HG02763 (cell line): ENCODE data around the gene DAAM1.
A peak's percentile ranks its signal among the peaks of the same experiment; 100 is the strongest.

Experiments
- ATAC-seq: cut with Tn5 transposase; IDR thresholded peaks from one replicate; pipeline ENCODE4 v1.9.1; 2021; ENCODE audit warnings: mild to moderate bottlenecking, moderate library complexity; ENCODE audit not compliant: unreplicated experiment

DAAM1 gene

DNA sequence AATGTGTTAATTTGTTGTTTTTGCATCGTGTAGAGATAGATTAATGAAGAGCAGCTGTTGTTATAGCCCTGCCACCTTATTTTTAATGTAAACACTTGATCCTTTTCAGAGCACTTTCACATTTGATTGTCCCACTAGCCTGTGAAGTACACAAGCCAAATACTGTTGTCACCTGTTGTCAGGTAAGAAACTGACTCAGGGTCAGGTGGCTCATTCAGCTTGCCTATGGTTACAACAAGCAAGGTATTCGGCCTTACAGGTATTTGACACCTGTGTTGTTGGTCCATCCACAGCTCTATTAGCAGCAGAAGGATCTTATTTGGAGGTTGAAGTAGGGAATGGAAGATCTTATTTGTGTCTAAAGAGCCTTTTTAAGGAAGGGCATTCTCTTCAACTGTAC, 167.8 kb downstream of the DAAM1 start:
- ATAC-seq: peak; percentile 17

DNA sequence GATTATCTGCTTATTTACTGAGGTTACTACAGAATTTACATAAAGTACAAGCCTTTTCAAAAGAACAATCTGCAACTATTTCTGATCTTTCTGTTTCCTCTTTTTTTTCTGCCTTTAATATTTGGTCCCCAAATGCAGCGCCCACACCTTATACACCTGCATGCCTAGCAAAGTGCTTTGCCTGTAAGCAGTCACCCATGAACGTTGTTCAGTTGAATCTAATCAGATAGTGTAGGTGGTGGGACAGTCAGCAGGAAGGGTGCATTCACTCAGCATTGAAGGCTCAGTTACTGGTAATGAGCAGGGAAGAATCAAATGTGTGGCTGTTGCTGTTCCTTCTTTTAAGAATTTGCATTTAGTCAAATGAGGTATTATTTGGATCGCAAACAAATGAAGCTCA, 168.3 kb downstream of the DAAM1 start:
- ATAC-seq: peak; percentile 74

DNA sequence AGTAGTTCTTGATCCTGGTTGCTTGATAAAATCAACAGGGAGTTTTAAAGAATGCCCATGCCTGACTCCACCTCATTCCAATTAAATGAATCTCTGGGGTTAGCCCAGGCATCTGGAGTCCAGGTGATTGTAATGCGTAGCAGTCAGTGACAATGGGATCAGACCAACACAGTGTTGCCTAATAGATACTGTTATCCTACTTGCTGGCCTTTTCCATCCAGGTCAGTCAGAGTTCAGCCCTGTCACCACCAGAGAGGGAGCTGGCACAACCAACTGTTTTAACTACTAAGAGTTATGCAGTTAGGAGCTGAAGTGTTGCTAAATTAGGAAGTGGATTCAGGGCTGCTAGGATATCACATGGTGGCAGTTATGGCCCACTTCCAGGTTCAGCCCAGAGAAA, 169.6 kb downstream of the DAAM1 start:
- ATAC-seq: no peak

DNA sequence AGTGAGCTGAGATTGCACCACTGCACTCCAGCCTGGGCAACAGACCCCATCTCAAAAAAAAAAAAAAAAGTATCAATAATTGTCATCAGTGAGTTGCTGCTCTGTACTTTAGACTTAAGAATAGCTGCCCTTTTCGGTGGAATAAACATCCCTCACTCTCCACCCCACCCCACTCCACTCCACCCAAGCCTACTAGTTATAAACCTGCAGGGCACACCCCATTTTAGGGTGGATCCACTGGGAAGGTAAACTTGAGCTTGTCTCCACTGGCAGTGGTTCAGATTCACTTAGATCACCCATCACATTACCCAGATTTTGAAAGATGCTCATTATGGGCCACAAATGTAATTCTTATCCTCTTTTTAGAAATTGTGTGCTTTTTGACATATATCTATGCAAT, 170.3 kb downstream of the DAAM1 start:
- no peak for ATAC-seq

DNA sequence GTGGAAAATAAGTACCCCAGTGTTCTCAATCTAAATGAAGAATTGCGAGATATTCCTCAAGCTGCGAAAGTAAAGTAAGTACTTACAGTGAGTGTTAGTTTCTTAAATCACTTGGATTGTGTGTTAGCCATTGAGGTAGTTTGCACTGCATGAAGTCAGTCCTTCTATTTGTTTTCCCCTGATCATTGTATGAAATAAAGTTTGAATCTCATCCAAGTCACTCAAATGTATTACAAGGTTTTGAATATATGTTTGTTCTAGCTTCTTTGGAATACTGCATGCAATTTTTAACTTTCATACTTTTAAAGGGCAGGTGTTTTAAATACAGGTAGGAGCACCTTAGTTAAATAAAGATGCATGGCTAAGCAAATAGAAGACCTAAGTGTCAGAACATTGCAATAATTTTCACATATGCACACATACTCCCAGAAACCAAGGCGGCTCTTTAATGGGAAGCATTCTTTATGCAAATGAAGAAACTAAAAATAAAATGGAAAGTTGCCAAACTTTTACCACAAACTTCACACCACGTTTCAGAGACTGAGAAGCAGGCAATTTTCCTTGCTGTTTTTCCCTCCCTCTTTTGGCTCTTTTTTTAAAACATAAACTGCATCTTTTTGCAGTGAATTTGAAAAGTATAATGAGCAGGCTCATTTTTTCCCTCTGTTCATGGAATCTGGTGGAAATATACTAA, 171.1 kb downstream of the DAAM1 start:
- ATAC-seq: no peak

DNA sequence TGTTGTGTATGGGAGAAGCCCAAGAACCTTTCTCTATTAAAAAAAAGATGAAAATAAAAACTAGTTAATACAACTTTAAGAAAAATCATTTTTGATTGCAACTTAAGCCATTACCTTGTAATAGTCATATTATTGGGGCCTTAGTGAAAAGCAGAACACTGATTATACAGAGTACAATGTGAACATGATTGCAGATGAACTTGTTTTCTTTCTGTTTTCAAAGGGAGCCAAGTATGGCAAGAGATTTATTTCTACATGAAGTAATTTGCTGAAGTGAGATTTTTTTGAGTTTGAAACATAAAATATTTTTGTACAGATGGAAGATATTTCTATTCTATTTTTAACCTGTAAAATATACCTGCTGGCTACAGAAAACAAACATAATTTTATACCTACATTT, 171.8 kb downstream of the DAAM1 start:
- ATAC-seq: no peak

DNA sequence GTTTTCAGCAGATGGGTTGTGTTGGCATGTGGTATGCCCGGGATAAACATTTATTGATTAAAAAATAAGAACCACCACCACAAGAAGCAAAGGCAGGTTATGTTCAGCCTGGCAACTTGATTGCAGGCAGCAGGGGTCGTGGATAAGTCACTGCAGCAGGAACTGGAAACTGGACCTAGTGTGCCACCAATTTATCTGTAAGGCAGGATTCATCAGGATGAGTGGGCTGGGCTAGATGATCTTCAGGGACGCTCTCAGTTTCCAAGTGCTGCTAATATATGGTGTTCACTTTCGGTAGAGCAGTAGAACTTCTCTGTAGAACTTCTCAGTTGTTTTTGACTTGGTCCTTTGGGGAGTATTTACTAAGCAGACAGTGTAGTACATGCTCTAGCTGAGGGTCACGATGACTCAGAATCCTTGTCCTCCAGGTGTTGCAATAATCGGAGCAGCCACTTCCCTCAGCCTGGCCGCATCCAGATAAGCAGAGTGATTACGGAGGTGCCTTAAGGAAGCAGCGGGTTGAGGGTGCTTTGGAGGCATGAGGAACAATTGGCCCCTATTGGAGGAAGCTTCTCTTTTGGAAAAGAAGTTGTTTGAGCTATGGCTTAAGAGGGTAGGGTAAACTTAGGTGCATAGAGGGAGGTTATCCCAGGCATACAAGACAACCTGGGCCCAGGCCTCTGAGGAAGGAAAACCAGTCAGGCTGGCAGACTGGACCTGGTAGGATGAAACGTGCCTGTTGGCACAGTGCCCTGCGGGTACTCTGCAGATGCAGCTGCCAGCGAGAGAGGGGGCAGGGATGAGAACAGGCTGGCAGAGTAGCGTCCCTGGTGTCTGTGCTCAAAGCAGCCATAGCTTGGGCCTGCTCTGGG, 172.7 kb downstream of the DAAM1 start:
- no peak for ATAC-seq

DNA sequence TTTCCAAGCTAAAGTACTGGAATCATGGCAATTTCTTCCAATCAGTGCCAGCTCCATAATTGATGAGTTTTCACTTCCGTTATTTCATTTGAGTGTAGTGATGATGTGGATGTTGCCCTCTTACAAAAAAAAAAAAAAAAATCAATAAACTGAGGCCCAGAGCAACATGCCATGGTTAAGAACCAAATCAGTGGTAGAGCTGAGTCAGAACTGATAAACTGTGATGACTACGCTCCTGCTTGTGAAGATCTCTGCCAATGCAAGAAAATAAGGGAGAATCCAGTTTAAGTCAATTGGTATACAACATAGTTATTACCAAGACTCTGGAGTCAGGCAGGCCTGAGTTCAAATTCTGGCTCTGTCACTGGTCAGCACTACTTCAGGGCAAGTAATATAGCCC, 174.0 kb downstream of the DAAM1 start:
- no peak for ATAC-seq

DNA sequence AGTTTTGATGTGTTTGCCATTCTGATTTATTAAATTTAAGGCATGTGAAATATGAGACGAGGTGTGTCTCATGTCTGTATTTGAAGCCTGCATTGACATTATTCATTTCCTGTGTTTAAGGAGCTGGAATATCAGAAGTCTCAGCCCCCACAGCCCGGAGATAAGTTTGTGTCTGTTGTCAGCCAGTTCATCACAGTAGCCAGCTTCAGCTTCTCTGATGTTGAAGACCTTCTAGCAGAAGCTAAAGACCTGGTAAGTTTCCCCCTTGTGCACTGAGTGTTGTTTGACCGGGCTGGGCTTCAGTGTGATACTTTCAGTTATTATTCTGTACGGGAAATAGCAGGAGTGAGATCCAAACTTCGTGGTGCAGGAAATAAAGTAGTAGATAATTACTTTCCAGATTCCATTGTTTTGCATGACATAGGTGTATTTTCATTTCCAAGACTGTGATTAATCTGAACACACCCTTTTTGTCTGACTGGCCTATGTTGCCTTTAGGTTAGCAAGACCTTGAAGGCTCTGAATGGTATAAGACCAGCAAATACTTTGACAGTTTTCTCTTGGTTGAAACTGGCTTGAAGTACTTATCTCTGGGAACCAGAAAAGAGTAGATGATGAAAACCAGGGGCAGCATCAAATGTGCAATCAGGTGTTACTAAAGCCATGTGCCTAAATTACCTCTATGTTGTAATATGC, 175.2 kb downstream of the DAAM1 start:
- ATAC-seq: no peak

DNA sequence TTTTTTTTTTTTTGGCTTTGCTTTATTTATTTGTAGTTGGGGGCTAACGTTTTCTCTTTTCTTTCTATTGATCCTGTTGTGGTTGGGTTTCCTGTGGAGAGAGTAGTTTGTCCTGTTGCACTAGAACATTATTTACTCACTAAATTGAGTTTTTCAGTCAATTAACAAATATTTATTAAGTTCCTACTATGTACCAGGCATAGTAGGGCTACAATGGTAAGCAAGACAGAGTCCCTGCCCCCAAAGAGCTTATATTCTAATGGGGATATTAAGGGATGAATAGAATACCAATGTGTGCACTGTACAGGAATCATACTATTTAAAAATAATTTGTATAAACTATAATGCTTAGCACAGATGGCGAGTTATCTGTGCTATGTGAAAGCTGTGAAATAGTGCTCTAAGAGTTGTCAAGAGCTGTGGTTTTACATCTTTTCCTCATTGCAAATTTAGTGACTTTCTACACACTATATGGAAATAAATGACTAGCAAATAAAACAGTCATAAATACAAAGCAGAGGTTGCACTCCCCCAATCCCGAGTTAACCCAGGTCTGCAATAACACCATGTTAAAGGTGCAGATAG, 181.8 kb downstream of the DAAM1 start:
- ATAC-seq: no peak

DNA sequence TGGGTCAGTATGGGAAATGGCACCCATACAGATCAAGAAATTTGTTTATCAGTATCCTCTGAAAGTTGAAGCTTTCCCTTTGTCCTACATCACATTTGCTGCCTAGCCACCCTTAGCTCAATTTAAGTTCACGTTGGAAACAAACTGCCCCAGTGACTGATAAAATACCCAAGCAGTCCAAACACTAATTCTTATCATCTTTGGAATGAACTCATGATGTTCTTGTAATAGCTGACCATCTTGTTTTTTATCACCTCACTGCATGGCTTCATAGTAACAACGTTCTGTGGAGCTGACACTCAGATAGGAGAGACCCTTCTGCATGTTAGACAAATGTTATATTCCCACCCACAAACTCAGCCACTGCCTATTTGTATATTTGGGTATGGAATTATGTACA, 183.3 kb downstream of the DAAM1 start:
- no peak for ATAC-seq

DNA sequence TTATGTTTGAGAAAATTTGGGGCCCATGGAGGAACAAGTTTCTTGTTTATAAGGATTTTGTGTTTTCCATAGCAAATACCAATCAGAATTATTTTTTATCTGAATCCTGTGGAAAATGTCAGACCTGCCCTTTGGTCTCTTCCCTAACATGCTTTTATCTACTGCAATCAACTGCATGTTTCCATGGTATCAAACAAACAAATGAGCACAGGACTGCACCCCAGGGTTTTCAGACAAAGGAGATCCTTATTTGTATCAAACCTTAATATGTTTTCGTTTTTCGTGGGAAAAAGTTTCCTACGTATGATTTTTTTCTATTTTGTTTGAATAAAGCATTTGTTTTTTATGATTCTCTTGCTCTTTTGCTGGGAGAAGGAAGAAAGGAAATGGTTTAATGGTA, 185.6 kb downstream of the DAAM1 start:
- no peak for ATAC-seq

DNA sequence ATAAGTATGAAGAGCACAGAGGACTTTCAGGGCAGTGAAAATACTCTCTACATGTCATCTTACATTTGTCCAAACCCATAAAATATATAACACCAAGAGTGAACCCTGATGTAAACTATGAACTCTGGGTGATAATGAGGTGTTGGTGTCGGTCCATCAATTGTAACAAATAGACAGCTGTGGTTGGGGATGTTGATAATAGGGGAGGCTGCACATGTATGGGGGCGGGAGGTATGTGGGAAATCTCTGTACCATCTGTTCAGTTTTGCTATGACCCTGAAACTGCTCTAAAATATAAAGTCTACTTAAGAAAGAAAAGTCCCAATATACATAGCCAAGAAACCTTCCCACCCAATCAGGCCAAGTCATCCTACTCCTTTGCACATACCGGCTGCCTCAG, 188.2 kb downstream of the DAAM1 start:
- ATAC-seq: no peak

DNA sequence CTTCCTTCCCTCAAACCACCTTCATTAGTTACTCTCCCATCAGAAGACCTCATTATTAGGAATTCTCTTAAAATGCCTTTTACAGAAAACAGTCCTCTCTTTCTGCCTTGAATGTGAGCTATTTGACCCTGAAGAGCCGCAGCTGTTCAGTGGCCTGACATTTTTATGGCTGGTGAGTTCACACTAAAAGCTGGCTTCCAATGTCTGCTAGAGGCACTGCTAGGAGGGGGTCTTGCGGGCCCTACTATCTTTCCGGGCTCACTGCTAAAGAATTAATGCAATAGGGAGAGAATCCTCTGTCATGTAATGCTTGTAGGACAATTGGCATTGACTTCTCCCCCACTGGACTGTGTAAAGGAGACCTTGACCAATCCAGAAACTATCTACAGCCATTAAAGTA, 189.0 kb downstream of the DAAM1 start:
- ATAC-seq: no peak

DNA sequence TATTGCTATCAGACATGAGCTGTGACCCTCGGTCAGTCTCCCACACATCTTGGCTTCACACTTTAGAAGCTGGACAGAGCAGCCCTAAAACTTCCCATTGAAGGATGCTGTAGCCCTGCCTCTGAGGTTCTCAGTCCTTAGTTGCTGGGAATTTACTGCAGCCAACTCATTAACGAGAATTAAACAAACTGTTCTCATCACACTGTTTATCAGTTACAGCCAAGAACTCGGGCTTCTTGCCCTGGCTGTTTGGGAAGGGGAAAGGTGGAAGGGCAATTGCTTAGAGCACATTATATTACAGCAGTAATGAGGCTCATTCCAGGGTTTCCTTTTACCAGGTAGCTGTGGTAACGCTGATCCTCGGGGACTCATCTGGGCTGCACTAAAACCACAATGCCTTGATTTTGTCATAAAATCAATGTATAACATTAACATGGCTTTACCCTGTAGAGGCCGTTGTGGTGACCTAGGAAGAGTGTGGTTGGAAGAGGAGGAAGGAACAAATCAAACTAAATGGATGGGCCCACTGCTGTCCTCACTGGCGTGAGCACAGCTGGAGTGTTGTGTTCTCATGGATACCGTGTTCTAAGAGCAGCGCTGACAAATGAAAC, 189.6 kb downstream of the DAAM1 start:
- ATAC-seq: no peak

DNA sequence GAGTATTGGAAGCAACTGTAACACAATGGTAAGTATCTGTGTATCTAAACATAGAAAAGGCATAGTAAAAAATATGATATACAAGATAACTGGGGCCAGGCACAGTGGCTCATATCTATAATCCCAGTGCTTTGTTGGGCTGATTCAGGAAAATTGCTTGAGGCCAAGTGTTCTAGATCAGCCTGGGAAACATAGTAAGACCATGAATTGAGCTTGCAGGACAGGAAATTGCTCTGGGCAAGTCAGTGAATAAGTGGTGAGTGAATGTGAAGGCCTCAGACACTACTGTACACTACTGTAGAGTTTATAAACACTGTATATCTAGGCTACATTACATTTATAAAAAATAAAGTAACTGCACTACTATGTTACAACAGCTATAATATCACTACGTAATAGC, 201.5 kb downstream of the DAAM1 start:
- no peak for ATAC-seq

DNA sequence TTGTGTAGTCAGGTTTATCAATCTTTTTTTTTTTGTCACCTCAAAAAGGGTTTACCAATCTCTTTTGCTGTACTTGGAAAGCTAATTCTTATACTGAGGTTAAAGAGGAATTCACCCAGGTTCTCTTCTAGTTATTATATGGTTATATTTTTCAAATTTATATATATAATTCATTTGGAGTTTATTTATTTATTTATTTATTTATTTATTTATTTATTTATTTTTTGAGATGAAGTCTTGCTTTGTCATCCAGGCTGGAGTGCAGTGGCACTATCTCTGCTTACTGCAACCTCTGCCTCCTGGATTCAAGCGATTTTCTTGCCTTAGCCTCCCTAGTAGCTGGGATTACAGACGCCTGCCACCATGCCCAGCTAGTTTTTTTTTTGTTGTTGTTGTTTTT, 202.9 kb downstream of the DAAM1 start:
- no peak for ATAC-seq

DNA sequence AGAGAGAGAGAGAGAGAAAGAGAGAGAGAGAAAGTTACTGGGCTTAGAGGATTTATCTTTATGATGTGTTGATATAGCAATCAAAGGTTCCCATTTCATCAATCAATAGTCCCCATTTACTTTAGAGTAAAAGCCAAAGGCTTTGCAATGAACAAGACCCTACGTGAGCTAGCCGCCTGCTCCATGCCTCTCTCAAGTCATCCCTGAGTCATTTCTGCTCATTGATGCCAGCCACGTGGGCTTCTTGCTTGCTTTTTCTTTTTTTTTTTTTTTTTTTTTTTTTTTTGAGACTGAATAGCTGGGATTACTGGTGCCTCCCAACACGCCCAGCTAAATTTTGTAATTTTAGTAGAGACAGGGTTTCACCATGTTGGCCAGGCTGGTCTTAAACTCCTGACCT, 205.8 kb downstream of the DAAM1 start:
- no peak for ATAC-seq

DNA sequence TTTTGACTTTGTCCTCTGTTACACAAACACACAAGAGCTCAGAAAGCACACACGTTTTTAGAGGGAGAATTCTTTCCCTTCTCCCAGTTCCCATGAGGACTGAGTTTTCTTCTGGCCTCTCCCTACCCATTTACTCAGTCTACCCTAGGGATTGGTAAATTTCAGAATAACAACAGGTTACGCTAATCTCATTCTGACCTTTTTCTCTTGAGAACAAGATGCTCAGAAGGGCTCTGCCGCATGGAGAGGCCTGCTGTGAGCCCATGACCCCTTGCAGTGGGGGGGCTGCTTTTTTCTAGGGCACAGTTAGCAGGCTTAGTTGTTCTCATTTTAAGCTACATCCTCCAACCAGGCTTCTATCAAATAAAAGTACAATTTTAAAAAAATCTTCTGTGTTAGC, 207.2 kb downstream of the DAAM1 start:
- no peak for ATAC-seq

DNA sequence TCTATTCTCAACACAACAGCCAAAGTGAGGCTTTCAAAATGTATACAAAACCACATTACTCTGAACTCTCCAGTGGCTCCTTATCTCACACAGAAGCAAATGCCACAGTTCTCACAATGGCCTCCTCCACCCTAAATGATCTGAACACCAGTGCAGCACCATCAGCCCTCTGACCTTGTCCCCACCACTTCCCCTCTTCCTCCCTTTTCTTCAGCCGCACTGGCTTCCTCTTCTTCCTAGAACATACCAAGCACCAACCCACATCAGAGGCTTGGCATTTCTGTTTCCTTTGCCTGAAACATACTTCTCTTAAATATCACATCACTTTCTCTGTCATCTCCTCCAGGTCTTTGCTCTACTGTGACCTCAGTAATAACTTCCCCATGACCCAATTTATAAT, 210.4 kb downstream of the DAAM1 start:
- ATAC-seq: no peak
